NCI-H524 (cell line): Measurements from ENCODE around the gene ERCC8.

Source experiments
- DNase-seq, 2 experiments: peaks; one replicate each; lab custom pipeline; 2025; lab: John Stamatoyannopoulos, UW

The ERCC8 gene

GRCh38 chr5:60836131-60836530, 108.7 kb downstream of the ERCC8 start:
- no peak for DNase-seq

GRCh38 chr5:60835554-60835953, 109.3 kb downstream of the ERCC8 start:
- DNase-seq, result no peak

GRCh38 chr5:60833520-60833919, 111.3 kb downstream of the ERCC8 start:
- no peak for DNase-seq

GRCh38 chr5:60830581-60831127, 114.2 kb downstream of the ERCC8 start:
- DNase-seq, result no peak

- no peak for DNase-seq
These were observed 115.2 kb downstream of the ERCC8 start for GRCh38 chr5:60829490-60830266.

GRCh38 chr5:60827201-60827600, 117.7 kb downstream of the ERCC8 start:
- no peak for DNase-seq

- DNase-seq, result no peak
These were observed 118.2 kb downstream of the ERCC8 start for GRCh38 chr5:60826653-60827052.
